HL-60/S4 treated with phorbol 12-myristate 13-acetate at 8.2 ng/mL for 4 days and 3 days (cell line): ENCODE data around the gene MEG3.

Experiments
- in situ Hi-C: fragments of 300-500 bp; cut with MboI; formaldehyde crosslinking; loops from 2 replicates; pipeline ENCODE4 v1.15.0; 2022; ENCODE audit warnings: low sequenced_read_pairs

The MEG3 gene

GRCh38 chr14:100842799-100843198, 16.9 kb downstream of the MEG3 start:
- in situ Hi-C loops: loop anchor here (25.0 kb wide), 2 partner anchors 395 to 795 kb away; no protein-coding TSS in a partner anchor

- in situ Hi-C loops: loop anchor here (25.0 kb wide), 2 partner anchors 393 to 793 kb away; no protein-coding TSS in a partner anchor
Measured at GRCh38 chr14:100844082-100844408, 18.1 kb downstream of the MEG3 start.

GRCh38 chr14:100844421-100844820, 18.5 kb downstream of the MEG3 start:
- in situ Hi-C loops: loop anchor here (25.0 kb wide), 2 partner anchors 393 to 793 kb away; no protein-coding TSS in a partner anchor

GRCh38 chr14:100844846-100845245, 18.9 kb downstream of the MEG3 start:
- in situ Hi-C loops: loop anchor here (25.0 kb wide), 2 partner anchors 392 to 792 kb away; no protein-coding TSS in a partner anchor

- in situ Hi-C loops: loop anchor here (25.0 kb wide), 2 partner anchors 392 to 792 kb away; no protein-coding TSS in a partner anchor
Measured at GRCh38 chr14:100845341-100845740, 19.4 kb downstream of the MEG3 start.

- in situ Hi-C loops: loop anchor here (25.0 kb wide), 2 partner anchors 391 to 791 kb away; no protein-coding TSS in a partner anchor
Measured at GRCh38 chr14:100846309-100846859, 20.5 kb downstream of the MEG3 start.

GRCh38 chr14:100849115-100849781, 23.3 kb downstream of the MEG3 start:
- in situ Hi-C loops: loop anchor here (25.0 kb wide), 2 partner anchors 388 to 788 kb away; no protein-coding TSS in a partner anchor

GRCh38 chr14:100850841-100851585, 25.1 kb downstream of the MEG3 start:
- in situ Hi-C loops: no loop called here

- in situ Hi-C loops: no loop called here
Measured at GRCh38 chr14:100851586-100851916, 25.6 kb downstream of the MEG3 start.

- in situ Hi-C loops: no loop called here
Measured at GRCh38 chr14:100851946-100852620, 26.2 kb downstream of the MEG3 start.

- in situ Hi-C loops: no loop called here
Measured at GRCh38 chr14:100854435-100854834, 28.5 kb downstream of the MEG3 start.

GRCh38 chr14:100855256-100855930, 29.5 kb downstream of the MEG3 start:
- in situ Hi-C loops: no loop called here

GRCh38 chr14:100856056-100856950, 30.4 kb downstream of the MEG3 start:
- in situ Hi-C loops: no loop called here

GRCh38 chr14:100857233-100857922, 31.5 kb downstream of the MEG3 start:
- in situ Hi-C loops: no loop called here

GRCh38 chr14:100857923-100858837, 32.3 kb downstream of the MEG3 start:
- in situ Hi-C loops: no loop called here

GRCh38 chr14:100858838-100859220, 32.9 kb downstream of the MEG3 start:
- in situ Hi-C loops: no loop called here

GRCh38 chr14:100859781-100860180, 33.9 kb downstream of the MEG3 start:
- in situ Hi-C loops: no loop called here

GRCh38 chr14:100860556-100861187, 34.8 kb downstream of the MEG3 start:
- in situ Hi-C loops: no loop called here
